Right kidney (tissue), 1 donor: ENCODE measurements around the gene UQCRC1.
"Not testable (repeated sequence)": the region's sequence is repeated elsewhere in the genome, so short reads cannot be mapped to it uniquely, and the experiment has no call there.

Experiments used
- DNase-seq: peaks from one replicate; pipeline ENCODE4 v3.0.0-alpha.2; 2016

UQCRC1 gene

GRCh38 chr3:48555949-48556795 is 53.3 kb downstream of the UQCRC1 start:
- DNase-seq = no peak

GRCh38 chr3:48555231-48555948 is 54.1 kb downstream of the UQCRC1 start:
- DNase-seq = no peak

GRCh38 chr3:48553886-48554845 is 55.3 kb downstream of the UQCRC1 start:
- DNase-seq = no peak

- DNase-seq = no peak
These were observed 56.1 kb downstream of the UQCRC1 start for GRCh38 chr3:48553361-48553760.

GRCh38 chr3:48552111-48552951 is 57.1 kb downstream of the UQCRC1 start:
- no peak for DNase-seq

GRCh38 chr3:48551651-48552050 is 57.8 kb downstream of the UQCRC1 start:
- not testable (repeated sequence) for DNase-seq
